ENCODE measurements around the gene POLR2F.

POLR2F gene
- 21.6 to 32.2 (median 24.3) reads per million in 4 experiments for total RNA-seq

GRCh38 chr22:37953437-37954179, at the start of gene POLR2F, which contains the start of gene C22orf23:
POLR2F (plus strand) TSS chr22:37953699; CDS start chr22:37953788, 89 bp downstream.
C22orf23 (minus strand) TSS chr22:37953601; CDS start chr22:37953149, 452 bp downstream.
- peak; percentile 96 for DNase-seq

GRCh38 chr22:37904572-37905533, 48.6 kb upstream of the POLR2F start:
- DNase-seq, result no peak

GRCh38 chr22:37905534-37906363, 47.8 kb upstream of the POLR2F start, which contains the start of gene MICALL1:
MICALL1 (plus strand) TSS chr22:37906297; CDS start chr22:37906423, 126 bp downstream.
- peak; percentile 32 for DNase-seq

DNA sequence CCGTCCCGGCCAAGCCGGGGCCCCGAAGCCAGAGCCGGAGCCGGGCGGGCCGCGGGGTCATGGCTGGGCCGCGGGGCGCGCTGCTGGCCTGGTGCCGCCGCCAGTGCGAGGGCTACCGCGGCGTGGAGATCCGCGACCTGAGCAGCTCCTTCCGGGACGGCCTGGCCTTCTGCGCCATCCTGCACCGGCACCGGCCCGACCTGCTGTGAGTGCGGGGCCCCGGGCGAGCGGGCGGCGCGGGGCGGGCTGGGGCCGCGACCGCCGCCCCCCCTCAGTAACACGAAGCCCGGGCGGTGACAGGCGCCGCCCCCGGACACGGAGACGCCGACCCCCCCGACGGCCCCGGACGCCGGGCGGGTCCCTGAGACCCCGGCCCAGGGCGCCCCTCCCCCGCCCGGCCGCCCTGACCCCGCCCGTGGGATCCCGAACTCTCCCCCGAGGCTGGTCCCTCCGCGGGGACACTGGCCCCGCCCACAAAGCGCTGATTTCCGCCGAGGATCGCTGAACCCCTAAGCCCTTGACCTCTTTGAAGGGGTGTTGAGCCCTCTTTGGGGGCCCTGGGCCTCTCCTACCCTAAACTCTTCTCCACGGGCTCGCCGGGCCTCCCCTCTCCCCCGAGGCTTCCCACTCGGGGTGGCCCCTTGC, 47.0 kb upstream of the POLR2F start:
- peak; percentile 25 for DNase-seq

DNA sequence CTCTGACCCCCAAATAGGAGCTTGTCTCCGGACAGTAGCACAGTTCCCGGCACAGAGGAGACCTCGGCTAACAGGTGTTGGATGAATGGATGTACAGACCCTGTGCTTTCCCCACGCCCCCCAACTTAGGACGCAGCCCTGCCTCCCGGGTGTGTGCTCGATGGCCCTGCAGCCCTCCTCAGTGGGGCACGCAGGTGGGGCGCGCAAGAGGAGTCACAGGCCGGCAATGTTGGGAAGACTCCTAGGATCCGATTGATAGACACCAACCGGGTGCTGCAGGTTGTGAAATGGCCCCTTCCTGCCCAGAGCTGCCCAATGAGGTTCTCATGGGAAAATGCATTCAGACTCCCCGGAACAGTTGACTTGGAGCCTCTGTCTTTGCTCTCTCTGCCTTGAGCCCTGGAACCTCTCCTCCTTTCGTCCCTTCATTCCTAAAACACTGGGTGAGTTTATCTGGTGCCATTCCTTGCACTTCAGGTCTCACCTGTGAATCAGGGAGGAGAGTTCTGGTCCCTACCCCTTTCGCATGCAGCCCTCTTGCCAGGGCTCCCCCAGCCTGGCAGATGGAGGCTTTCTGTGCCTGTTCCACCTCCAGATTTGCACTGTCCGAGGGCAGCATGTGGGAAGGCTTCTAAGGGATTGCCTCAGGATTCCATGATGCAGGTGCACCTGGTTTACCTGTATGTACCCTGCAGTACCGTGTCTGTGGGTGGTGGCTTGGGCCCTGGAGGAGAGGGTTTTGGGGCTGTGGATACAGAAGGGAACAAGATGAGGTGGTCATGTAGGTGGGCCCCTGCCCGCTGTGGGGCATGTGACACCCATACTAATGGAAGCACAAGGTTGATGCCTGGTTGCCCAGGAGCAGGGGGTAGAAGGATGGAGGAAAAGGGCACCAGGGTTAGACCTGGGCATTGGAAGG, 46.2 kb upstream of the POLR2F start:
- DNase-seq, result no peak

DNA sequence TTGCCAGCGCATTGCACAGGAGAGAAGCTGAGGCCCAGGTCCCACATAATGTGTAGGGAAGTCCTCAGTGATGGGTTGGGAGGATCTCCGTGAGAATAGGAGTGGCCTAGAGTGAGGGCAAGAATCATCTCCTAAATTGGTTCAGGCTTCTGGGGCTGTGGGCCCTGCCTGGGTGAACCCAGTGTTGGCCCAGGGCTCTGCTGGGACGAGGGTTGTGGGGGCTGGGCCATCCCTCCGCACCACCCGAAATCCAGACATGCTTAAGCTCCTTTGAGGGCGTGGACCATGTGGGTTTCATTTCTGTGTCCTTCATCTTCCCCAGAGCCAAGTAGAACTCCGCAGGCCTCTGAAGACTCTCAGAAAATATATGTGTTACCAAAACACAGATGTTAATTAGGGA, 43.7 kb upstream of the POLR2F start:
- no peak for DNase-seq

DNA sequence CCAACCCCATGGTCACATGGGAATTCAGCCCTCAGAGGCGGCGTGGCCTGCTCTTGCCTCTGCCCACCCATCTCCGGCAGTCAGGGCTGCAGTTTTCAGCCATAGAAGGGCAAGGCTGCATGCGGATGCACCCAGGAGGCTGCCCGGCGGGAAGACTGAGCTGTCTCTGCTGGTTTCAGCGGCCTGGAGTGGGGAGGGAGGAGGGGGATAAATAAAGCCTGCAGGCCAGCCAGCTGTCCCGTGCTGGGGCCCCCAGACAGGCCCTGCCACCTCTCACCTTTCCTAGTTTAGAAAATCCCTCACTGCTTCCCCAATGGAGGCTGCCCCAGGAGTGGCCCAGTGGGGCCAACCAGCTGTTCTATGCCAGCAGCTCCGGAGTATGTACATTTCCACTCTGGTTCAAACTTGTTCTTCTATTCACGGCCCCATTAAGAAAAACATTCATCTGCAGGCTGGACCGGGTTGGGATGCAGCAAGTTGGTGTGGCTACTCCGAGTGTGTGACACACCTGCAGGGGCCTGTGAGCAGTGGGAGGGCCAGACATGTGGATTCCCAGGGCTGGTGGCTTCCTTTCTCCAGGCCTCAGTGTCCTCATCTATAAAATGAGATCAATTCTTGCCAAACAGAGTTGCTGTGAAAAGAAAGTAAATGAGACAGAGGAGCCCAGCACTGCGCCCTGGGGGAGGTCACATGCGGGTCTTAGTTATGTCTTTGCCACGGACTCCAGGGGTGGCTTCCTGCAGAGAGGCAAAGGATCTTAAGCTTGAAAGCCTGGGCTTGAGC, 42.4 kb upstream of the POLR2F start:
- no peak for DNase-seq

GRCh38 chr22:37911697-37912096, 41.8 kb upstream of the POLR2F start:
- DNase-seq, result no peak

- DNase-seq, result no peak
Observed at GRCh38 chr22:37912171-37912570, 41.3 kb upstream of the POLR2F start.

- DNase-seq, result no peak
Observed at GRCh38 chr22:37913233-37913721, 40.2 kb upstream of the POLR2F start.

GRCh38 chr22:37916311-37916710, 37.2 kb upstream of the POLR2F start:
- DNase-seq, result no peak

- no peak for DNase-seq
Observed at GRCh38 chr22:37917874-37918548, 35.5 kb upstream of the POLR2F start.

- DNase-seq, result no peak
Observed at GRCh38 chr22:37918580-37919270, 34.8 kb upstream of the POLR2F start.

DNA sequence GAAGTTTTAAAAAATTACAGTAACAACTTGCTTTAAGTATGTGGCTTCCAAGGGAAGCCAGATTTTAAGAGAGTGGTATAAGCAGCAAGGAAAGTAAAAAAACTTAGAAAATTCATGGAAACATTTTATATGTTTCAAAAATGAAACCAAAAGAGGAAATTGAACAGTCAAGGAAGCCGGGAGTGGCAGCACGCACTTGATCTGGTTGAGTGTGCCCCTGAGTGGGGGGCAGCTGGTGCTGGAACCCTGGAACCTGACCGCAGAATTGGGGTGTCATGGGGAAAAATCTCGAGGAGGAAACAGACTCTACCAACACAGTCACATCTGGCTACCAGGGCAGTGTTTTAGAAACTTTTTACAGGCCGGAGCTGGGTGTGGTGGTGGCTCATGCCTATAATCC, 33.4 kb upstream of the POLR2F start:
- DNase-seq, result no peak

DNA sequence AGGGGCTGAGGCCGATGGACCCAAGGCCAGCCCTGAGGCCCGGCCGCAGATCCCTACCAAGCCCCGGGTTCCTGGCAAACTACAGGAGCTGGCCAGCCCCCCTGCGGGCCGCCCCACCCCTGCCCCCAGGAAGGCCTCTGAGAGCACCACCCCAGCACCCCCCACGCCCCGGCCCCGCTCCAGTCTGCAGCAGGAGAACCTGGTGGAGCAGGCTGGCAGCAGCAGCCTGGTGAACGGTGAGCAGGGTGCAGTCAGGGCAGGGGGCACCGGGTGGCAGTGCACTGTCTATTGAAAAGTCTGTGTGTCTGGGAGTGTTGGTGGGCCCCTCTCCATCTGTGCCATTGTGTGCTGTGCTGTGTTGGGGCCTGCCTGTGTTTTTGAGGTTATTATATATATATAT, 31.3 kb upstream of the POLR2F start:
- DNase-seq, result no peak

GRCh38 chr22:37923927-37924326, 29.6 kb upstream of the POLR2F start:
- no peak for DNase-seq

DNA sequence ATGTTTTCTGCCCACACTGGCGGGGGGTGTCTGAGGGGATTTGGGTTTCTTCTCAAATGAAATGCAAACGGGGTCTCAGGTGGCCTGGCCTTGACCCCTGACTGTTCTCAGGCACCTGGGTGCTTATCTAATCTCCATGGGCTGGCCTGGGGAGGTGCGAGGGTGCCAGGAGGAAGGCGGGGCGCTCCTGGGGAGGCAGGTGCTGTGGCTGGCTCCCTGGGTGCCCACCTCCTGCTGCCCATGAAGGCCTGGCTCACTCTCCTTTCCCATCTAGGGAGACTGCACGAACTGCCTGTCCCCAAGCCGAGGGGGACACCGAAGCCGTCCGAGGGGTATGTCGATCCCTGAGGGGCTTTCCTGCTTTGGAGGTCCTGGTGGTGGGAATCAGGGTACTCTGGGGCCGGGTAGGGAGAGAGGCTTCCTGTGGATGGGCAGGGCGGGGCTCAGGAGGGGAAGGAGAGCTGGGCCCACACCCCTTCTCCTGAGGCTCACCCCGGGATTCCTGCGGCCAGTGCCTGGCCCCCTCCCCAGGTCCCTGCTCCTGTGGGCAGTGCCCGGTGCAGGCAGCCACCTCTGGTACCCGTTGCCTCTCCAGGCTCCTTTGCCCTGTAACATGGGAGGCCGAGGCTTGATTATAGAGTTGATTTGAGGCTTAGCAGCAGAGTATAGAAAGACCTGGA, 29.0 kb upstream of the POLR2F start:
- DNase-seq, result no peak

DNA sequence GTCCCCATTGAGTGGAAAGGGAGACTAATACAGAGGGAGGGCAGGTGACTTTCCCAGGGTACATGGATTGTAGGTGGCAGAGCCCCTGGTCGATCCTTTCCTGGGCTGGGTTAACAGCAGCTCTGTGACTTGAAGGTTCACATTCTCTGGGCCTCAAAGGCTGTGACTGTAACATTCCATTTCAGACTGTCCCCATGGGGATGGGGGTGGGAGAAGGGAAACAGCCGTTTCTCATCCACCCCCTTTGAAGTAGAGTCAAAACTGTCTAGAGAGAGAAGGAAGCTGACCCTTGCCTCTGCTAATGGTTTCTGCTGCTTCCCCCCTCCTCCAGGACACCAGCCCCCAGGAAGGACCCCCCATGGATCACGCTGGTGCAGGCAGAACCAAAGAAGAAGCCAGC, 28.2 kb upstream of the POLR2F start:
- no peak for DNase-seq
